Measurements from ENCODE around the gene TTC39A. TPM values are rescaled to one million over a fixed set of nuclear protein-coding genes. Genes with fewer than 3 reads are reported as not detected.

TTC39A gene
- polyA plus RNA-seq, 2 of the 4 experiments (the other 2 are of a cell fraction): 1.4 to 6.2 TPM

GRCh38 chr1:51282605-51283004 lies 47.8 kb downstream of the TTC39A start:
- ATAC-seq: no peak
- H3K4me2 ChIP-seq: no peak overlapping the region
- DNase-seq (ENCODE audit: low read depth in 1 of 2, low spot score in 1 of 2): no peak
- no peak overlapping the region for H3K4me3 ChIP-seq
- ChIA-PET POLR2A (no interaction called here), CTCF (no interaction called here)
- TF ChIP-seq SREBF2 (IDR thresholded peaks at IDR 0.05): no peak
- TF ChIP-seq JUN (IDR thresholded peaks at IDR 0.05): no peak
- no peaks in the 10 kb centered on the region for H3K9me3 ChIP-seq
- FAIRE-seq: no peak
- no peak overlapping the region for H3K27ac ChIP-seq
- peaks cover 10% of the 10 kb centered on the region; the same call in 2 of the 3 replicates for H3K4me1 ChIP-seq
- 95% methylated on average over 5 of the region's 5 CpGs for WGBS (ENCODE audit: missing lambda C conversion rate)

GRCh38 chr1:51281807-51282206 lies 48.6 kb downstream of the TTC39A start:
- ATAC-seq: no peak
- DNase-seq (ENCODE audit: low read depth in 1 of 2, low spot score in 1 of 2): no peak
- CTCF ChIA-PET: no interaction called here
- Histone ChIP-seq H3K4me3 (no peak overlapping the region), H3K4me1 (peaks cover 10% of the 10 kb centered on the region; the same call in 2 of the 3 replicates), H3K4me2 (no peak overlapping the region), H3K27ac (no peak overlapping the region), H3K9me3 (no peaks in the 10 kb centered on the region)
- POLR2A ChIA-PET: no interaction called here
- 93% methylated on average over 5 of the region's 5 CpGs for WGBS (ENCODE audit: missing lambda C conversion rate)
- FAIRE-seq: no peak
- TF ChIP-seq HMGXB4 (CRISPR knock-in tag; IDR thresholded peaks at IDR 0.05; ENCODE audit: borderline replicate concordance) (no peak), NPAS2 (CRISPR knock-in tag; IDR thresholded peaks at IDR 0.05; ENCODE audit: borderline replicate concordance) (no peak), FOXS1 (CRISPR knock-in tag; IDR thresholded peaks at IDR 0.05) (no peak), RNF2 (IDR thresholded peaks at IDR 0.05; ENCODE audit: borderline replicate concordance, low read depth) (no peak), MAFK (IDR thresholded peaks at IDR 0.05; ENCODE audit: partially characterized antibody) (no peak), HOXB5 (CRISPR knock-in tag; IDR thresholded peaks at IDR 0.05) (no peak), ESRRA (IDR thresholded peaks at IDR 0.05; ENCODE audit: borderline replicate concordance, low read length) (no peak), NFE2L2 (conservative IDR thresholded peaks at IDR 0.05; ENCODE audit: low read length) (no peak), SMC3 (IDR thresholded peaks at IDR 0.05) (no peak), HEYL (CRISPR knock-in tag; IDR thresholded peaks at IDR 0.05) (no peak)

GRCh38 chr1:51280321-51280978 lies 49.9 kb downstream of the TTC39A start:
- Histone ChIP-seq H3K27ac (no peak overlapping the region), H3K4me2 (no peak overlapping the region), H3K4me3 (no peak overlapping the region), H3K9me3 (no peaks in the 10 kb centered on the region), H3K4me1 (peaks cover 10% of the 10 kb centered on the region; the same call in 2 of the 3 replicates)
- no peak for DNase-seq (ENCODE audit: low read depth in 1 of 2, low spot score in 1 of 2)
- 80% methylated on average over 4 of the region's 4 CpGs for WGBS (ENCODE audit: missing lambda C conversion rate)
- no peak for ATAC-seq
- TF ChIP-seq HES2 (IDR thresholded peaks at IDR 0.05): no peak
- TF ChIP-seq MAFK (IDR thresholded peaks at IDR 0.05; ENCODE audit: partially characterized antibody): no peak
- TF ChIP-seq CBX2 (IDR thresholded peaks at IDR 0.05; ENCODE audit: borderline replicate concordance, low read depth): no peak
- no peak for TF ChIP-seq HDAC2 (IDR thresholded peaks at IDR 0.05)
- TF ChIP-seq CHD4 (IDR thresholded peaks at IDR 0.05; ENCODE audit: borderline replicate concordance): no peak
- TF ChIP-seq GATA3 (IDR thresholded peaks at IDR 0.05; ENCODE audit: borderline replicate concordance): no peak
- no peak for TF ChIP-seq CEBPB (IDR thresholded peaks at IDR 0.05)
- TF ChIP-seq EP300 (IDR thresholded peaks at IDR 0.05): no peak
- TF ChIP-seq NFE2L2 (conservative IDR thresholded peaks at IDR 0.05; ENCODE audit: low read length): no peak
- no peak for TF ChIP-seq TP53 (CRISPR knock-in tag; IDR thresholded peaks at IDR 0.05)
- TF ChIP-seq HOXA7 (CRISPR knock-in tag; IDR thresholded peaks at IDR 0.05): no peak
- TF ChIP-seq ZC3H11A (IDR thresholded peaks at IDR 0.05): no peak
- TF ChIP-seq CBX8 (IDR thresholded peaks at IDR 0.05): no peak
- CTCF ChIA-PET: no interaction called here
- FAIRE-seq: no peak
- POLR2A ChIA-PET: interaction anchor here (0.6 kb wide), 1 partner anchor 45 kb away, joined by 3 read pairs; the partner anchor contains the start of gene RNF11
